ENCODE measurements around the gene SPAAR. TPM values are rescaled to one million over a fixed set of nuclear protein-coding genes. Genes with fewer than 3 reads are reported as not detected.
"Not testable (repeated sequence)": the region's sequence is repeated elsewhere in the genome, so short reads cannot be mapped to it uniquely, and the experiment has no call there.

Gene SPAAR
- total RNA-seq, 1 donor from 2014 or later, result not detected

GRCh38 chr9:35910613-35911359 is 1.5 kb downstream of the SPAAR start:
- Mint-ChIP-seq H3K9me3 (no peaks in the 10 kb centered on the region), H3K27ac (no peak overlapping the region), H3K36me3 (ENCODE audit: low read depth) (no peaks in the 10 kb centered on the region), H3K27me3 (peaks cover 22% of the 10 kb centered on the region), H3K4me1 (peaks cover 3% of the 10 kb centered on the region), H3K4me3 (no peak overlapping the region)
- ChIA-PET POLR2A (no interaction called here), CTCF (interaction anchor here (2.6 kb wide), 1 partner anchor 35 kb away, joined by 9 read pairs; no protein-coding TSS in a partner anchor)
- no peak for ATAC-seq (ENCODE audit: low read depth)
- DNase-seq, result no peak
- intact Hi-C loops (cut with micrococcal nuclease), result no loop called here
- no peak for TF ChIP-seq CTCF (IDR thresholded peaks at IDR 0.05)

- no peak overlapping the region for H3K27ac Mint-ChIP-seq
- ATAC-seq (ENCODE audit: low read depth) (no peak), DNase-seq (no peak)
- H3K4me1 Mint-ChIP-seq, result peaks cover 3% of the 10 kb centered on the region
- H3K9me3 Mint-ChIP-seq, result no peaks in the 10 kb centered on the region
- ChIA-PET CTCF (no interaction called here), POLR2A (no interaction called here)
- H3K4me3 Mint-ChIP-seq, result no peak overlapping the region
- H3K27me3 Mint-ChIP-seq, result peaks cover 22% of the 10 kb centered on the region
- TF ChIP-seq CTCF (IDR thresholded peaks at IDR 0.05), result no peak
- H3K36me3 Mint-ChIP-seq (ENCODE audit: low read depth), result no peaks in the 10 kb centered on the region
- intact Hi-C loops (cut with micrococcal nuclease), result no loop called here
Observed at GRCh38 chr9:35911690-35912089, 2.4 kb downstream of the SPAAR start.

- ATAC-seq (ENCODE audit: low read depth) (no peak), DNase-seq (no peak)
- peaks cover 3% of the 10 kb centered on the region for H3K4me1 Mint-ChIP-seq
- no peaks in the 10 kb centered on the region for H3K9me3 Mint-ChIP-seq
- no peak for TF ChIP-seq CTCF (IDR thresholded peaks at IDR 0.05)
- no peaks in the 10 kb centered on the region for H3K36me3 Mint-ChIP-seq (ENCODE audit: low read depth)
- H3K27ac Mint-ChIP-seq, result no peak overlapping the region
- ChIA-PET POLR2A (no interaction called here), CTCF (no interaction called here)
- H3K27me3 Mint-ChIP-seq, result peaks cover 22% of the 10 kb centered on the region
- no peak overlapping the region for H3K4me3 Mint-ChIP-seq
- intact Hi-C loops (cut with micrococcal nuclease), result no loop called here
Observed at GRCh38 chr9:35912791-35913400, 3.6 kb downstream of the SPAAR start.

- H3K4me1 Mint-ChIP-seq; H3K36me3 Mint-ChIP-seq (ENCODE audit: low read depth); H3K9me3 Mint-ChIP-seq; intact Hi-C loops (cut with micrococcal nuclease); ATAC-seq (ENCODE audit: low read depth); CTCF ChIA-PET; H3K4me3 Mint-ChIP-seq; H3K27ac Mint-ChIP-seq; DNase-seq; POLR2A ChIA-PET: not testable (repeated sequence)
- peaks cover 22% of the 10 kb centered on the region for H3K27me3 Mint-ChIP-seq
Observed at GRCh38 chr9:35913429-35913828, 4.1 kb downstream of the SPAAR start.

- intact Hi-C loops (cut with micrococcal nuclease), result no loop called here
- Mint-ChIP-seq H3K27me3 (peaks cover 17% of the 10 kb centered on the region), H3K36me3 (ENCODE audit: low read depth) (no peaks in the 10 kb centered on the region), H3K9me3 (no peaks in the 10 kb centered on the region), H3K4me3 (no peak overlapping the region), H3K27ac (no peak overlapping the region), H3K4me1 (peaks cover 6% of the 10 kb centered on the region)
- DNase-seq (no peak), ATAC-seq (ENCODE audit: low read depth) (no peak)
- no peak for TF ChIP-seq CTCF (IDR thresholded peaks at IDR 0.05)
- ChIA-PET CTCF (no interaction called here), POLR2A (no interaction called here)
Observed at GRCh38 chr9:35914301-35914807, 5.1 kb downstream of the SPAAR start.
